Suprapubic skin (tissue), 4 donors: ENCODE results near the gene GALNT15.

Source experiments
- CTCF ChIP-seq, 2 donors: fragments of 200-600 bp in 1 of 2; fragments of 450-650 bp in 1 of 2; sonication (generic) in 1 of 2; IDR thresholded peaks; one replicate each; pipeline ENCODE4 v1.5.1; 2016 to 2019; ENCODE audit warnings: antibody characterized with exemption in 2 of 2, mild to moderate bottlenecking in 1 of 2, moderate library complexity in 1 of 2
- EP300 ChIP-seq: sonication (generic); formaldehyde crosslinking; IDR thresholded peaks from one replicate; pipeline ENCODE4 v1.6.1; 2017; ENCODE audit warnings: antibody characterized with exemption
- POLR2A ChIP-seq, 2 donors: fragments of 450-650 bp; IDR thresholded peaks; one replicate each; pipeline ENCODE4 v1.6.1; 2017; ENCODE audit warnings: antibody characterized with exemption in 2 of 2, mild to moderate bottlenecking in 2 of 2, moderate library complexity in 2 of 2
- POLR2AphosphoS5 ChIP-seq, 3 donors: sonication (generic); formaldehyde crosslinking; IDR thresholded peaks; one replicate each; pipeline ENCODE4 v1.6.1; 2017; ENCODE audit warnings: antibody characterized with exemption in 3 of 3

GRCh38 chr3:16239086-16239770 is 64.7 kb downstream of the GALNT15 start:
- TF ChIP-seq CTCF (IDR thresholded peaks at IDR 0.05) = no peak
- TF ChIP-seq EP300 = no peak
- TF ChIP-seq POLR2AphosphoS5 (IDR thresholded peaks at IDR 0.05) = no peak
- TF ChIP-seq POLR2A (IDR thresholded peaks at IDR 0.05) = no peak
